ENCODE data around the gene MED17.

MED17 gene

DNA sequence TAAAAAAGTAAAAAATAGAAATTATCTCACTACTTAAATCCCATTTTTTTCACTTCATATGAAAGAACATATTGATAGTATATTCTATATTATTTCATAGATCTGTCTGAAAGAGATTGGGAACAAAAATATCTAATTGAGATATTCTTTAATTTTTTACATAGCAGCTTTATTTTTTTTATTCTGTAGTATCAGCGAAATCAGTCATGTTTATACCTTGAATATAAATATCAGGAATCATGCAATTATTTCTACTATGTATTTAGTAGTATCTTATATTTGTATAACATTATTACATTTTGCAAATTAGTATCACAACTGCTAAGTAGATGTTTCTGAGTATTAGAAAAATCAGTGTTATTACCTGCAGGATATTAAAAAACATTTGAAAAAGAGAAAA, 22.2 kb upstream of the MED17 start:
- Histone ChIP-seq H3K27me3 (no peaks in the 10 kb centered on the region), H3K9me3 (peaks cover under 1% of the 10 kb centered on the region), H3K4me3 (ENCODE audit: low read depth in 1 of 2, low read length in 1 of 2) (no peak overlapping the region), H3K4me1 (ENCODE audit: control insufficient read depth in 1 of 2, insufficient read depth in 1 of 2, low read depth in 1 of 2, low read length in 1 of 2) (no peaks in the 10 kb centered on the region), H3K36me3 (peaks cover 91% of the 10 kb centered on the region), H3K27ac (no peak overlapping the region)
- TF ChIP-seq, protein P1, sequence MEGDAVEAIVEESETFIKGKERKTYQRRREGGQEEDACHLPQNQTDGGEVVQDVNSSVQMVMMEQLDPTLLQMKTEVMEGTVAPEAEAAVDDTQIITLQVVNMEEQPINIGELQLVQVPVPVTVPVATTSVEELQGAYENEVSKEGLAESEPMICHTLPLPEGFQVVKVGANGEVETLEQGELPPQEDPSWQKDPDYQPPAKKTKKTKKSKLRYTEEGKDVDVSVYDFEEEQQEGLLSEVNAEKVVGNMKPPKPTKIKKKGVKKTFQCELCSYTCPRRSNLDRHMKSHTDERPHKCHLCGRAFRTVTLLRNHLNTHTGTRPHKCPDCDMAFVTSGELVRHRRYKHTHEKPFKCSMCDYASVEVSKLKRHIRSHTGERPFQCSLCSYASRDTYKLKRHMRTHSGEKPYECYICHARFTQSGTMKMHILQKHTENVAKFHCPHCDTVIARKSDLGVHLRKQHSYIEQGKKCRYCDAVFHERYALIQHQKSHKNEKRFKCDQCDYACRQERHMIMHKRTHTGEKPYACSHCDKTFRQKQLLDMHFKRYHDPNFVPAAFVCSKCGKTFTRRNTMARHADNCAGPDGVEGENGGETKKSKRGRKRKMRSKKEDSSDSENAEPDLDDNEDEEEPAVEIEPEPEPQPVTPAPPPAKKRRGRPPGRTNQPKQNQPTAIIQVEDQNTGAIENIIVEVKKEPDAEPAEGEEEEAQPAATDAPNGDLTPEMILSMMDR (IDR thresholded peaks at IDR 0.05), result no peak

DNA sequence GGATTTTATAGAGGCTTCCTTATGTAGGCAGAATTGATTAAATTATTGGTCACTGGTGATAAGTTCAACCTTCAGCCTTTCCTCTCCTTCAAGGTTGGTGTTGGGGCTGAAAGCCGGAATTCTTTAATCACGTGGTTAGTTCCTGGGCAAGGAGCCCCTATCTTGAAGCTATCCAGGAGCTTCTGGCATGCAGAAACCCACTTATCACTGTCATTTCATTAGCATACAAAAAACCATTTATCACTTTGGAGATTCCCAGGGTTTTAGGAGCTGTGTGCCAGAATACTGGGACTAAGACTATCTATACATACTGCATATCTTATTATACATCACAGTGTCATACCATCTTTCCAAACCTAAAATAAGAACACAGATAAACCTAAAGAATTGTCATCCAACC, 18.5 kb upstream of the MED17 start:
- Histone ChIP-seq H3K9me3 (peaks cover 3% of the 10 kb centered on the region), H3K4me1 (ENCODE audit: control insufficient read depth in 1 of 2, insufficient read depth in 1 of 2, low read depth in 1 of 2, low read length in 1 of 2) (no peaks in the 10 kb centered on the region), H3K4me3 (ENCODE audit: low read depth in 1 of 2, low read length in 1 of 2) (no peak overlapping the region), H3K36me3 (peaks cover 54% of the 10 kb centered on the region), H3K27me3 (no peaks in the 10 kb centered on the region), H3K27ac (no peak overlapping the region)
- TF ChIP-seq, protein P1 (IDR thresholded peaks at IDR 0.05), result no peak

DNA sequence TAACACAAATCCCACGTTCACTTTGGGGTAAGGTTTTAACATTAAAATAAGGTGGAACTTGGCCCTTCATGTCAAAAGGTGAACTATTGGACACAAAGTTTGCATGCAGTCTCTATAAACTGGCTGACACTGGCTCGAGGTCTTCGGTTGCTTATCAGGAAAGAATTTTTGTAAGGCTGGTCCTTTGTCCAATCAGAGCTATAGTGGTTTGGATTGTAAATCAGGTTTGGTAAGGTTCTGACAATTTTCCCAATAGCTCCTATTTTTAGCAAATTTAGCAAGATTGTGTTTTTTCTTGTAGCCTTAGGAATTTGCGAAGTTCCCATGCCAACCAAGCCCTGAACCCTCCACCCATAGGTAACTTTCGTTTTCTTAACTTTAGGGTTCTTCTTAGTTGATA, 17.6 kb upstream of the MED17 start:
- Histone ChIP-seq H3K4me1 (ENCODE audit: control insufficient read depth in 1 of 2, insufficient read depth in 1 of 2, low read depth in 1 of 2, low read length in 1 of 2) (no peaks in the 10 kb centered on the region), H3K9me3 (peaks cover 3% of the 10 kb centered on the region), H3K27ac (no peak overlapping the region), H3K36me3 (peaks cover 45% of the 10 kb centered on the region), H3K4me3 (ENCODE audit: low read depth in 1 of 2, low read length in 1 of 2) (no peak overlapping the region), H3K27me3 (no peaks in the 10 kb centered on the region)
- TF ChIP-seq, protein P1 (IDR thresholded peaks at IDR 0.05), result no peak

DNA sequence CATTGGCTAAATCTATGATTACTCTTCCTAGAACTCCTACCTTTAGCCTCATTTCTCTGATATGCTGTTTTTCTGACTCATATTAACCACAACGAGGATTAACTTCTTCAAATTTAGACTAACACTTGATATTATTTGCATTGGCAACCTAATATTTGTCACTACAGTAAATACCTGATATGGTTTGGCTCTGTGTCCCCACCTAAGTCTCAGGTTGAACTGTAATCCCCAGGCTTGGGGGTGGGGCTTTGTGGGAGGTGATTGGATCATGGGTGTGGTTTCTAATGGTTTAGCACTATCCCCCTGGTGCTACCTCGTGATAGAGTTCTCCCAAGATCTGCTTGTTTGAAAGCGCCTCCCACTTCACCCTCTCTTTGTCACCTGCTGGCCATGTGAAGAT, 17.1 kb upstream of the MED17 start:
- Histone ChIP-seq H3K4me3 (ENCODE audit: low read depth in 1 of 2, low read length in 1 of 2) (no peak overlapping the region), H3K36me3 (peaks cover 39% of the 10 kb centered on the region)

DNA sequence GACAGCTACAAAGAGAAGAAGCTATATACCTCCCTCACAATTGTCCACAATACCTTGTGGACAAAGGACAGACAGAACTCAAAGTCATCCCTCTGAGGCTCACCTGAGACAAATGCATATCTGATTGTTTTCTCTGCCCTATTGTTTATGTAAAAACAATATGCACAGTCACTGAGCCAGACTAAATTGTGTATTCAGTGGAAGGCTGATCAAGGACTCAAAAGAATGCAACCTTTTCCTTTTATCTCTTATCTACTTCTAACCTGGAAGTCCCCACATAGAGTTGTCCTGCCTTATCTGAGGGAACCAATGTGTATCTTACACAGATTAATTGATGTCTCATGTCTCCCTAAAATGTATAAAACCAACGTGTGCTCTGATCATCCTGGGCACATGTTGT, 13.9 kb upstream of the MED17 start:
- Histone ChIP-seq H3K4me1 (ENCODE audit: control insufficient read depth in 1 of 2, insufficient read depth in 1 of 2, low read depth in 1 of 2, low read length in 1 of 2) (no peaks in the 10 kb centered on the region), H3K4me3 (ENCODE audit: low read depth in 1 of 2, low read length in 1 of 2) (no peak overlapping the region), H3K36me3 (peaks cover 8% of the 10 kb centered on the region), H3K9me3 (peaks cover 3% of the 10 kb centered on the region), H3K27me3 (no peaks in the 10 kb centered on the region), H3K27ac (no peak overlapping the region)
- TF ChIP-seq, protein P1 (IDR thresholded peaks at IDR 0.05), result no peak

More for the DNA sequence above, 17.1 kb upstream of the MED17 start:
- peaks cover 3% of the 10 kb centered on the region for H3K9me3 ChIP-seq
- no peak overlapping the region for H3K27ac ChIP-seq
- TF ChIP-seq, protein P1 (IDR thresholded peaks at IDR 0.05), result no peak
- H3K4me1 ChIP-seq (ENCODE audit: control insufficient read depth in 1 of 2, insufficient read depth in 1 of 2, low read depth in 1 of 2, low read length in 1 of 2), result no peaks in the 10 kb centered on the region
- H3K27me3 ChIP-seq, result no peaks in the 10 kb centered on the region

DNA sequence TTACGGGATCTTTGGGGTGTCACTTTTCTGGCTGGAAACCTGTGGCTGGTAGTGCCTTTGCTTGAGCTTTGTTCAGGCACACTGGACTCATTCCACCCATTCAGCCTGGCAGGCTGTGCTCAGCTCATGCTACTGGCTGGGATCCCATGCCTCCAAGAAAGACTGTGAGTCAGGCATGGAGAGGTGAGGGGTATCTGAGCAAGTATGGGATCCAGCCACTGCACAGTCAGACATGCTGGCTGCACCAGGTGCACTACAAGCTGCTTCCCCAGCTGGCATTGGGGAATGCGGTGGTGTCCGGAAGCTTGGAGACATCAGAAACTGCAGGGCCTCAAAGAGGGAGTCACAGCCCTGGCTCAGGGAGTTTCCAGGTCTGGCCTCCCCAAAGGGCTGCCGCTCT, 12.0 kb upstream of the MED17 start:
- Histone ChIP-seq H3K9me3 (peaks cover 1% of the 10 kb centered on the region), H3K36me3 (no peaks in the 10 kb centered on the region), H3K4me3 (ENCODE audit: low read depth in 1 of 2, low read length in 1 of 2) (no peak overlapping the region), H3K27ac (no peak overlapping the region), H3K4me1 (ENCODE audit: control insufficient read depth in 1 of 2, insufficient read depth in 1 of 2, low read depth in 1 of 2, low read length in 1 of 2) (no peaks in the 10 kb centered on the region), H3K27me3 (no peaks in the 10 kb centered on the region)
- TF ChIP-seq, protein P1 (IDR thresholded peaks at IDR 0.05), result no peak

Data from neutrophil (primary cell).